NCI-H446 (cell line): Measurements from ENCODE around the gene BAIAP2.

Experiments used
- DNase-seq, 2 experiments: peaks; one replicate each; lab custom pipeline; 2025; lab: John Stamatoyannopoulos, UW

The BAIAP2 gene

DNA sequence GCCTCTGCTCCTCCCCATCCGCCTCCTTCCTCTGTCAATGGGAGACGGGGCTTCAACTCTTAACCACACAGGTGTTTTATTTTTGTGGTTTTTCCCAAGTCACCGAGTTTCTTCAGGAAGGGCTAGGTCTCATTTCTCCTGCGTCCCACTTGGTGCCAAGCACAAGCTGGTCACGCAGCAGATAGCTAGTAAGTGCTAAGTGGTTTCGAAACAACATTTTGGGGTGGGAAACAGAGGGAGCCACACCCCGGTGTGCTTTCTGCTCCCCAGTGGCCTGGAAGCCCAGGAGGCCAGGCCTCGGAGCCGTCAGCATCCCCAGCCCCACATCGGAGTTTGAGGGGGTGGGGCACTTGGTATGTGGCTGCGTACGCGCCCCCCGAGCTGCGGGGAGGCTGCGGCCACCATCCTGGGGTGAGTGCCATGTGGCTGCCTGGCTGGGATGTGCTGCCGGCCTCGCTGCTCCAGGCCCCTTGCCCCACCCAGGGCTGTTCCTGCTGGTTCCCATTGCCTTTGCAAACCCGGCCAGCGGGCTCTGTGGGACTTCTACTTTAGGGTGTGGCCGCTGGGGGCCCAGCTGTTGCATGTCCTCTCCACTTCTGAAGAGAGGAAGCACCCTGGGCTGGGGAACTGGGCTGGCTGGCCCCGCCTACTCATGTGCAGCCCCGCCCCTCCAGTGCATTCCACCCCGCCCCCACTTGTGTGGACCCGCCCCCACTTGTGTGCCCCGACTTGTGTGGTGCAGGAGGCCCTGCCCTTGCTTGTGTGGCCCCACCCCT lies 55.6 kb downstream of the BAIAP2 start:
- no peak for DNase-seq

DNA sequence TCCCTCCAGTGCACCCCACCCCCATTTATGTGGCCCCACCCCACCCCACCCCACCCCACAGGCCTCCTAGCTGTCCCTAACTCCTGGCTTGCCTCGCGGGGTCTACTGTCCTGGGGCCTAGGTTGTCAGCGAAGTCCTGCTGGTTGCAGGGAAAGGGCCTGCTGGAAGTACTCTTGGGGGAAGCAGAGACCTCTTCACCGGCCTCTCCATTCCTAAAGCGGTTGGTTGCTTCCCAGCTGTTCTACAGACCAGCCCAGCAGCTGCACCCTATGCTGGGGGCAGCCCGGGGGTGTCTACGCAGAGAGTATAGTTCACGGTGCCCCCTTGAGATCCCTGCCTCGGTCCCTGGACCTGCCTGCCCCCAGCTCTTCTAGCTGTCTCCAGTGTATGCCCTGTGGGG lies 56.2 kb downstream of the BAIAP2 start:
- DNase-seq, result no peak

DNA sequence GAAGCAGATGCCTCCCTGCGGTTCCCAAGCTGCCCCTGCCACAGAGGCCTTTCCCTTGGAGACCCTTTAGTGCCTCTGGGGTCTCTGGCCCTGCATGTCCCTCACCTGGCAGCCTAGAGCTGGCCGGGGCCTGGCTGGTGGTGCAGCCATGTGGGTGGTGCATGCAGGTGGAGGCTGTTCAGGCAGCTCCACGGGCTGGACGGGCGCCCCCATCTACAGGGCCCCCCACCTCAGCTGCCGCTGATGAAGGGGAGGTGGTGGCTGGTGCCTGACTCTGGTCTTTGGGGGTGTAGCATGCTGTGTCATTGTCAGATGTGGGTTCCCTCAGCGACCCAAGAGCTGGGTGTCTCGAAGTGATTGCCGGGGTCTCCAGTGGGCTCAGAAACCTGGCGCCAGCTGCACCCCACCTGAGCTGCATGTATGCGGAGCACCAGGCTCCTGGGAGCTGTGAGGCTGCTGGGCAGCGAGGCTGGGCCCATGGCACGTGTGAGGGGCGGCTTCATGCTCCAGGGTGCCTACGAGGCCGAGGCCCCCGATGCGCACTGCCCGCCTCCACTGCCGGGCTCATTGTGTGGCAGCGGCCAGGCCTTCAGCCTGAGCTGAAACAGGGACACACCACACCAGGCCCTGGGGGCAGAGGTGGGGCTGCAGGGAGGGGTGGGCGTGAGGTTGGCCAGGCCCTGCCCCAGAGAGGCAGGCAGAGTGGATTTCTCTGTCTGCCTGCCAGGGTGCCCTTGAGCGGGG lies 57.0 kb downstream of the BAIAP2 start:
- DNase-seq, result no peak

DNA sequence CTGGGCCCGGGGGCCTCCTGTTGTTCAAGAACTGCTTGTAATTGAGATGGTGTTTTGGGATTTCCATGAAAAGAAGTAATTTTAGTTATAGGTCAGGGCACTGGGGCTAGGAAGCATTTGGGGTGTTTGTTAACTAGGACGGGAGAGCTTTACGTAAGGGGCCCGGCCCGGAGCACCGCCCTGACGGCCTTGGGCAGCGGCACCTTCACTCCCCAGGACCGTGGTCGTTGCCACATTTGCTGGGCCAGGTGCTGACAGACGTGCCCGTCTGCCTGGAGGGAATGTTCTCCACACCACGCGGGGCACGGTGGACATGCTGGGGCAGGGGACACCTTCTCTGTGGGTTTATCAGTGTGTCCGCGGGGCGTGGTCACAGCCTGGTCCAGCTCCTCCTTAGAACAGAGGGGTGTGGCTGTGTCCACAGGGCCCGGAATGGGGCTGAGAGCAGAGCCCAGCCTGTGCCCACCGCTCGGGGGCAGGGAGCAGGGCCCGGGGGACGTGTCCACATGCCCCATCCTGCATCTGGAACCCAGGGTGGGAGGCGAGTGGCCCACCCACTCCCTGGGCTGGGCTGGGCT lies 57.7 kb downstream of the BAIAP2 start:
- no peak for DNase-seq

DNA sequence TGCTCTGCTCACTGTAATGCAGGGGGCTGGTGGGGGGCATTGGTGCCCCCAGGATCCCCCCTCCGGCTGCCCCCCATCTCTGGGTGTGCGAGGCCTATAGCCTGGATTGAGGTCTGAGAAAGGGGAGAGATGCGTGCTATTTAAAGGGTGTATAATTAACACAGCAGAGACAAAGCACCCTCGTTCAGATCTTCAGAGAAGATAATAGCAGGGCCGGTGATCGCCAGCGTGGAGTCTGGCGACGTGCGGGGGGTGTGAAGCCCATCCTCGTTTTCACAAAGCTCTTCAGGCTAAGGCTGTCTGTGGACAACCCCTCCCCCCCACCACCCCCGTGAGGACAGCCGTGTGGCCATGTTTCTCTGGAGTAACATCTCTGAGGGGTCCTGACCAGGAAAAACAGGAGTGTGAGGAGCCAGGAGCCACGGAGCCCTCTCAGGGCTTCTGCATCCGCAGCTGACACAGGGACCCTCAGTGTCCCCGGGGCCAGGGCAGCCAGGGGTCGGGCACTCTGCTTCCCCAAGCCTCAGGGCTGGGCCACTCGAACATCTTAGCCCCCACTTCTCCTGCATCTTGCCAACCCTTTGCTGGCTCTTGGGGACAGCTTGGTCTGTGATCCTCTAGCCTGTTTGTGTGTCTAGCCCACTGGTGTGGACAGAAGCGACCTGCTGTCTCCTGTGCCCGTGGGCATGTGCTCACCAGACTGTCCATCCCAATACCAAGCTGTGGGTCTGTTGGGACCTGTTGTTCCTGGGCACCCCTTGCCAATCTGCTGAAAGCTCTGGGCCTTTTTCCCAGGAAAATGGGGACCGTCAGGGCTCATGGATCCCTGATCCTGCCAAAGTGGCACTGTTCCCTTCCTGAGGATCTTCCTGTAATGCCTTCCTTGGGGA lies 58.9 kb downstream of the BAIAP2 start:
- DNase-seq, result no peak

DNA sequence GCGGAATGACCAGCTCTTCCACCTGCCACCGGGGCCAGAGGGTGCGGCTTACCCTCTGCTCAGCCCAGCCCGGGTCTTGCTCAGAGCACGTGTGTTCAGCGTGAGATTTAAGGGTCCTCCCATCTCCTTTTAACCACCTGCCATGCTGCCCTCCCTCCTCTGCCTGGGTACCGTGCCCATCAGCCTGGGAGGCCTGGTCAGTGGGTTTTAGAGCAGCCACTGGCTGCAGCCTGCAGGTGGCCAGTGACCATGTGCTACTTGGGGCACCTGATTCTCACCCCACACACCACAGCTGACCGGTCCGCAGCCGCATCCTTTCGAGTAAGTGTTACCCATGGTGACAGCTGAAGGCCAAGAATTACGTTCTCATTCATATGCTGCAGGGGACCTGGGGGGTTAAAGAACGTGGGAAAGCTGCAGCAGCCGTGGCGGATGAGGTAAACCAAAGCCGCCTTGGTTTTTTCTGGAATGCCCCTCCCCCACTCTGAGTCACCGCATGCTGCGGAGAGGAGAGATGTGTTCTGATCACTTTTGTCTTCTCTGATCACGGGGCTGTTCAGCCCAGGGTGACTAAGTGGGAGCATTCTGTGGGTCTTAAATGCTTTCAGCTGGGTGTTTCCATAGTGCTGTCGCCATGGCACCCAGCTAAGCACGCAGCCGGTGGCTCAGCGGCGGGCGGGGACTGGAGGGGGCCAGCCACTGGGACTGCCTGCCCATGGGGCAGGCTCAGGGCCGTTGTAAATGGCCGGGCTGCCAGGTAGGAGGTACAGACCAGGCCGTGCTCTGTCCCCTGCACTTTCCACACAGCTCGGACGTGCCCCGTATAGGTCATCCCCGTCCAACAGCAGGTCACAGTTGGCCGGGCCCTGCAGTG lies 59.8 kb downstream of the BAIAP2 start:
- no peak for DNase-seq

DNA sequence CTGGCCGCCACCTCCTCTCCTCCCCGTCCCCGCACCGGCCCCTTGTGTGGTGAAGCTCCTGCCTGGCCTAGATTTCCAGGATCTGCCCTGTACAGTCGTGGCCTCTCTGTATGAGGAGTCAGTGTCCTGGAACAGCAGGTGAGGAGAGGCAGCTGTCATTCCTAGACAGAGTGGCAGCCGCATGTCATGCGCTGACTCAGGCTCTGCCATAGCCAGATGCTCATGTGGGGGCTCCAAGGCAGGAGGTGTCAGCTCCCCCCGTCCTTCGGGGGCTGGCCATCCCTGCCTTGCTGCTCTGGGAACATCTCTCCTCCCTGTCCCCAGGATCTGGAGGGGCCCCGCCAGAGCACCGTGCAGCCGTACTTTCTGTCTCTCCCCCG lies 60.4 kb downstream of the BAIAP2 start:
- no peak for DNase-seq

DNA sequence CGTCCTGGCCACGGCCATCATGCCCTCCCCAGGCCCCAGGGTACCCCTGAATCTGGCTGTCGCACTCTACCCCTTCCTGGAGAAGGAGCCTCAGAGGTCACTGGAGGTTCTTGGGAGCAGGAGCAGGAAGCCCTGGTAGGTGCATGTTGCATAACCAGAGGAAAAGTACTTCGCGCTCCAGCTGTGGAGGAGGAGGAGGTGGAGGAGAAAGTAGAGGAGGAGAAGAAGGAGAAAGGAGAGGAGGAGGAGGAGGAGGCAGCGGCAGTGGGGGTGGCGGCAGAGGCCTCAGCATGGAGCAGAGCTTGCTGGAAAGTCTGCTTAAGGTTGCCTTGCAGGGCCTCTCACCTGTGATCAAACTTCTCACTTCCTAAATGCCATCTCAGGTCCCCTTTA lies 61.8 kb downstream of the BAIAP2 start:
- DNase-seq, result no peak

DNA sequence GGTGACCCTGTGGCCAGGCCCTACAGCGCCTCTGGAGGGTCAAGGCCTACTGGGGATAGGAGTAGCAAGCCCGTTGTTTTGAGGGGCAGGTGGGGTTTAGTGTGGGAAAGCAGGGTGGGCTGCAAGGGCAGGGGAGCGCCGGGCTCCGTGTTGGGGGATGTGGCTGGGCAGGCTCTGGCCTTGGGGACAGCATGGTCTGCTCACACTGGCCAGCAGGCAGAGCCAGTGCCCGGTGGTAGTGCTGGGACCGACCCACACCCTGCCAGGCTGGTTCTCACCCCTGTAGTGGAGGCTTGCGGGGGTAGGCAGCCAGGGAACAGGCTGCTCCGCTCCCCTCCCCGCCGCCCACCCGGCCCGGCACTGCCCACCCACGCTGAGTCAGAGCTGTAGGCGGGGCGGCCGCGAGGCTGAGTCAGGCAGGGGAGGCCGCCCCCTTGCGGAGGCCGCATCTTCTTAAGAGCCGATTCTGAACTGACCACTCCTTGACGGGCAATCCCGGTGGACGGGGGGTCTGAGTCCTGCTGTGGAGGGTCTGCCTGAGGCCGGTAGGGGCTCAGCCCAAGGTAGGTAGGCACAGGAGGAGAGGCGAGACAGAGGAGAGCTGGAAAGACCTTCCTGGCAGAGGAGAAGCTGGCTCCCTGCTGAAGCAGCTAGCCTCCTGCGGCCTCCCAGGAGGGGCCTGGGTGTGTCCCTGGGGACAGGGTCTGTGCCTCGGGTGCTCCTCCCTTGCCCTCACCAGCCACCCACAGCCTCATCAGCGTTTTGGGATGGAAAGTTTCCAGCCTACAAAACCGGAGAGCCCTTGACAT lies 62.4 kb downstream of the BAIAP2 start:
- DNase-seq, result no peak

DNA sequence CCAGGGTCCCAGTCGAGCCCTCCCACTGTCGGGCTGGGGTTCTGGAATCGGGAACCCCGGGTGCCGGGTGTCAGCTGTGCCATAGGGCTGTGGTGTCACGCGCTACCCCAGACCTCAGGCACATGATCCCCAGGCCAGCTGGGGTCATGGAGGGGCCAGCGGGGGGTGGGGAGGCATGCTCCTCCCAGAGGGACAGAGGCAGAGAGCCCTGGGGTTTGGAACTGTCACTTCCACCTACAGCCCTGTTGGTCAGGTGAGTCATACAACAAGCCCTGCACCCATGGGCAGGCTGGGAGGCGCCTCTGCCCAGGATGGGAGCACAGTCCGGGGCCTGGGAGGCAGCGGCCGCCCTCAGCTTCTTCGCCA lies 63.0 kb downstream of the BAIAP2 start:
- DNase-seq, result no peak

DNA sequence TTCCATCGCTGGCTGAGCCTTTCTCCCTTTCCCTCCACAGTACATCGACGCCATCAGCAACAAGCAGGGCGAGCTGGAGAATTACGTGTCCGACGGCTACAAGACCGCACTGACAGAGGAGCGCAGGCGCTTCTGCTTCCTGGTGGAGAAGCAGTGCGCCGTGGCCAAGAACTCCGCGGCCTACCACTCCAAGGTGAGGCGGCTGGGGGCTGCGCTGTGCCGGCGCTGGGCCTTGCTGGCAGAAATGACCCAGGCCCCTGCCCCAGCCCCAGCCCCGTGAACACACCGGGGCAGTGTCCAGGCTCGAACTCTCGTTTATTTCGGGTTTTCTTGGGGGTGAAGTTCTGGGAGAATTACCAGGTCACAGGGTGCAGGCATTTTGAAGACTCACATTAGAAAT lies 64.9 kb downstream of the BAIAP2 start:
- no peak for DNase-seq

DNA sequence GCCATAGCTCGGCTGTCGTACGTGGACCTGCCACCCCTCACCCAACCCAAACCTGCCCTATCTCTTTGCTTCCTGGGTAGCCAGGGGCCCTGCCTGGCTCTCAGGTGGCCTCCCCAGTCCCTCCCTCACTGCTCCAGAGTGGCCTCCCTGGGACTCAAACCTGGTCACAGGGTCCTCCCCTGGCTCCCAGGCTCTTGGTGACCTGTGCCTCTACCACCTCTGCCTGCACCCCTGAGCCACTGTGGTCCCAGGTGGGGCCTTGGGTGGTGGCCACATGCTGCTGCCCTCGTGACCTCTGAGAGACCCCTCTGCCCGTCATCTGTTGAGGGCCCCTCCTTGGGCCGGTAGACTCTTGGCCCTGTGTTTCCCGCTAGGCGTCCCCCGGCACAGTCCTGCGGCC lies 65.7 kb downstream of the BAIAP2 start:
- DNase-seq, result no peak

DNA sequence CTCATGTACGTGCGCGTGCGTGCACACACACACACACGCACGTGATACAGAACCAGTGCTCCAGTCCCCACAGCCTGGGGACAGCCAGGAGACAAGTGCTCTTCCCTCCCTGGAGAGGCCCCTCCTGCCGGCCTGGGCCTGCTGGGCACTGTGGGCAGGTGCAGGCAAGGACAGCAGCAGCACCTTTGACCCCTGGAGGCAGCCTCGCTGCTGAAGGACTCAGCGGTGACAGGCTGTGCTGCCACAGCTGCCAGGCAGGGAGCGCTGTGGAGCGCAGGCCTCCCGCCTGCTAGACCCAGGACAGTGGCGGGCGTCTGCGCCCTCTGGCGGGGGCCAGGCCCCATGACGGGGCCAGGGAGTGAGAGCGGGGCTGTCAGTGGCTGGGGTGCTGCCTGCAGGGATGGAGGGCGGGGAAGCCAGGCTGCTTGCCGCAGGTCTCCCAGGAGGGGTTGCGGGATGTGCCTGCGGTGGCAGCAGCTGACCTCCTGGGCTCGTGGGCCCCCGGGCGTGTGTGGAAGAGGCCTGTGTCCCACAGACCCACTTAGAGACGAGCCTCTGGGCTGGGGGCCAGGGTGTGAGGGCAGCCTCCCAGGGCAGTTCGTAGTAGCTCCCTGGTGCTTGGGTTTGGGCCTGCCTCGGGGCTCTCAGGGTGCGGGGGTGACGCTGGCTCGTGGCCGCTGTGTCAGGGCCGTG lies 66.8 kb downstream of the BAIAP2 start:
- peak in 1 of 2 experiments; percentile 83 for DNase-seq

DNA sequence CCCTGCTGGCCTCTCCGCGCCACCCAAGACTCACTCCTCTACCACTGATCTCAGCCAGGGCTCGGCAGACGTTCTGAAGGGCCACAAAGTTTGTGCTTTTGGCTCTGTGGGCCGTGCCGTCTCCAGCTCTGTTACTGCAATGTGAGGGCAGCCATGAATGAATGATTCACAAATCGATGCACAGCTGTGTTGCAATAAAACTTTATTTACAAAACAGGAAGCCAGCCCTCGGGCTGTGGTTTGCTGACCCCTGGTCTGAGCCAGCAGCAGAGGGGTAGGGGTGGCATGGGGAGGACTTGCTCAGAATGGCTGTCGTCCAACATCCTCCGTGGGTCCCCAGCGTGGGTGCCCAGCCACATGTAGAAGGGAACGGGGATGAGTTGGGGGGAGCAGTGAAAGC lies 67.4 kb downstream of the BAIAP2 start:
- no peak for DNase-seq

DNA sequence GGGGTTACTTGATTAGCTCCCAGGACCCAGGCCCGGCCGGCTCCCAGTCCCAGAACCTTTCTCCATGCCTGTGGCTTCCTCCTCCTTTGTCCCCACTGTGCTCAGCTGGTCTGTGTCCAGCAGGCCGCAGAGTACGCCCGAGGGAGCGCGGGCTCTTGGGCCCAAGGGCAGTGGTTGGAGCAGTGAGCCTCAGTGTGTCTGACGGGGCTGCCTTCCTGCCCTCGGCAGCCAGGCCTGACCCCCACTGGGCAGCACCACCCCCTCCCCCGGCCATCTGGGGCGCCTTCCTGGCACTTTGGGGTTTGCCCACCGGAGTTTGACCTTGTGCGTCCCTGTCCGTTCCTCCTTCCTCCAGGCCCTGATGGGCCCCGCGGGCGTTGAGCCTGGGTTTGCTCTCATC lies 67.9 kb downstream of the BAIAP2 start:
- DNase-seq, result no peak

DNA sequence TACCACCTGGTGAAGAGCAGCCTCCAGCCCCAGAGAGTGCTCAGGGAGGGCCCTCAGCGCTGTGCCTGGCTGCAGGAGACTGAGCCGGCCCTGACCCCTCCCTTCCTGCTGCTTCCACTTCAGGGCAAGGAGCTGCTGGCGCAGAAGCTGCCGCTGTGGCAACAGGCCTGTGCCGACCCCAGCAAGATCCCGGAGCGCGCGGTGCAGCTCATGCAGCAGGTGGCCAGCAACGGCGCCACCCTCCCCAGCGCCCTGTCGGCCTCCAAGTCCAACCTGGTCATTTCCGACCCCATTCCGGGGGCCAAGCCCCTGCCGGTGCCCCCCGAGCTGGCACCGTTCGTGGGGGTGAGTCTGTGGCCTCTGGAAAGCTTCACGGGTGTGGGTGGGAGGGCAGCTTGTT lies 68.4 kb downstream of the BAIAP2 start:
- DNase-seq, result no peak

DNA sequence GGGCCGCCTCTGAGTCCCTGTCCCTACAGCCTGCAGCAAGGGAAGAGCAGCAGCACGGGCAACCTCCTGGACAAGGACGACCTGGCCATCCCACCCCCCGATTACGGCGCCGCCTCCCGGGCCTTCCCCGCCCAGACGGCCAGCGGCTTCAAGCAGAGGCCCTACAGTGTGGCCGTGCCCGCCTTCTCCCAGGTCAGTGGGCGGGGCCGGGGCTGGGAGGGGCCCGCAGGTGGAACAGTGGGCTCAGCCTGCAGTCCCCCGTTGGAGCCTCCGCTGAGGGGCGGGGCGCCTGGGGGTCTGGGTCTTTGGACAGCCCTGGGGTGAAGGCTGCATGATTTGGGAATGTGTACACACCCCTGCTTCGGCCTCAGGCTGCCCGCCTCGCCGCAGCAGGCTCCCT lies 71.8 kb downstream of the BAIAP2 start:
- DNase-seq, result no peak

DNA sequence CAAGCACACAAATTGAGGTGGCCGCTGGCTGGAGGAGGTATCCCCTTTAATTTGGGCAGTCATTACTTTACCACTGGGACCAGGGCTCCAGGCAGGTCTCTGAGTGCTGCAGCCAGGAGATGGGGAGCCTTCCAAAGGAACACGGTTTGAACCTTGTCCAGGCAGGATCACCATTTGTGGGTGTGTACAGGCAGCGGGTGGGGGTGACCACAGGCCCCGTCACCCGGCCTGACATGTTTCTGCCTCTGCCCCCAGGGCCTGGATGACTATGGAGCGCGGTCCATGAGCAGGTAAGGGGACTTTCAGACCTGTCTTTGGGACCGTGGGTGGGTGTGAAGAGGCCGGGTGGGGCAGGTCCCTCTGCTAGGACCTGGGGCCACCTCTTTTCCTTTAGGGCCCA lies 73.3 kb downstream of the BAIAP2 start:
- no peak for DNase-seq

DNA sequence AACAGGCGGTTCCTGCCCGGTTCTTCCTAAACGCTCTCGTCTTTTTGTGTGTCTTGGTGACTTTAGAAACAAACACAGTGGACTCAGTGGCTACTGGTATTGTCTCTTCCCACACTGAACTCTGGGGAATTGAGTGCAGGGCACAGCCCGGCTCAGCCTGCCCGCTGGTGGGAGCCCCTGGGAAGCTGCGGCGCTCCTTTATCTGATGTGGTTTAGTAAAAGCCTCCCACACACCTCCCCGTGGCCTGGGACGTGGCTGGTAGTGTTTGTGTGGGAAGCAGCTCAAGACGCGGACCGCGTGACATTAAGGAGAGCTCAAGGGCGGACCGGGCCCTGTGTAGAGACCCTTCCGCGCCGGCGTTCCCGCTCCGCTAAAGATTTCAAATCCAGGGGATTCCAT lies 75.0 kb downstream of the BAIAP2 start:
- DNase-seq, result no peak

DNA sequence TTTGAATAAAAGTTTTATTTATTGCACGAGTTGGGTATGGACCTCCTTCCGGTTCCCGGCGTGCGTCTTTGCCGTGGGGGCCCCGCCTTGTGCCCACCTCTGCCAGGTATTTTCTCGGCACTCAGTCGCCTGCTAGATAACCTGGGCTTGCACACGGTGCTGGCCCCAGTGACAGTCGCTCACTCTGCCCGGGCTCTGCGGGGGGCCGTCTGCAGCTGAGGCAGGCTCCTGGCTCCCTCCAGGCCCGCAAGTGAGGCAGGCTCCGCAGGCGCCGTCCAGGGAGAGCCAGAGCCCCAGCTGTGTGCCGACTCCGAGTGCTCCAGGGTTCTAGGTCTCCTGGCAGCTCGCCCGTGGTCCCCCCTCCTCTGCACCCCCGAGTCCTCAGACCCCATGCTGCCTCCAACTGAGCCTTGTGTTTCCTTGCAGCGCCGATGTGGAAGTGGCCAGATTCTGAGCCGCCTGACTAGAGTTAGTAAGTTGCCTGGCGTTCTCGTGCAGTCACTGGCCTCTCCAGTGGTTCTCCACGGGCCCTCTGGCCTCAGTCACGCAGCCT lies 75.6 kb downstream of the BAIAP2 start:
- no peak for DNase-seq
